ENCODE results near the gene LEMD1.

DNA sequence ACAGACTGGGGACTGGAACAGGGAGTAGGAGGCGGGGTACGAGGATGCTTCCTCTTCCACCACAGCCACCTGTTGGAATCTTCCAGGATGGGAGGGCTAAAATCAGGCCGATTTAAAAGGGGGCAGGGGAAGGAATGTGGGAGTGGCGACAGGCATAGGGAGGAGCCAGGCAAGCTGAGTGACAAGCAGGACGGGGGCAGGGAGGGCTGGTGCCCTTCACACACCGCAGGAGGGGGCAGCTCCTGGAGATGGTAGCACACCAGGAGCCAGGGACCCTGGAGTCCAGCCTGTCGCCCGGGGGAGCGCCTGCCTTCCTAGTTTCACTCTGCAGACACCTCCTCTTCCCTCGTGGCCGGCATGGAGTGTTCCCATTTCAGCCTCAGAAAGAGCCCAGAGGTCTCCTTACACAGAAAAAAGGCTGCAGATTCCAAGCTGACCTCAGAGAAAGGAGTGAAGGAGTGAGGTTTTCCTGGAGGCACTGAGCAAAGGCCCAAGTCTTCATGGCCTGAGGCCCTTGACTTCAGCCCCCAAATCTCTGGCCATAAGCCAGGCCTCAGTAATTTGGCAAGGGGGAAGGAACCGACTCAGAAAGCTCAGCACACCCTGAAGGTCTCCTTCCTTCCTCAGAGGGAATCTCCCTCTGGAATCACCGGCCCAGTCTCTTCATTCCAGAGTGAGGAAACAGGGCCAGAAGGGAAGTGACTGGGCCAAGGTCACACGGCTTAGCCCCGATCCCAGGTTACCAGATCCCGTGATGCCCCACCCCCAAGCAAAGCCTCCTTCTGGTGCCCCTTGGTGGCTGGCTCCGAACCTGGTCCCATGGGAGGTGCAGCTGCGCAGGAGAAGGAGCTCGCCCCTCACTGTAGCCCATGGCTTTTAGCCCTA lies 25.8 kb upstream of the LEMD1 start:
- TF ChIP-seq CTCF (conservative IDR thresholded peaks at IDR 0.05) (no peak), EZH2 (IDR thresholded peaks at IDR 0.05; ENCODE audit: low read depth) (no peak)

Measured in PC-9 (cell line).